ENCODE measurements around the gene DGKB.

DNA sequence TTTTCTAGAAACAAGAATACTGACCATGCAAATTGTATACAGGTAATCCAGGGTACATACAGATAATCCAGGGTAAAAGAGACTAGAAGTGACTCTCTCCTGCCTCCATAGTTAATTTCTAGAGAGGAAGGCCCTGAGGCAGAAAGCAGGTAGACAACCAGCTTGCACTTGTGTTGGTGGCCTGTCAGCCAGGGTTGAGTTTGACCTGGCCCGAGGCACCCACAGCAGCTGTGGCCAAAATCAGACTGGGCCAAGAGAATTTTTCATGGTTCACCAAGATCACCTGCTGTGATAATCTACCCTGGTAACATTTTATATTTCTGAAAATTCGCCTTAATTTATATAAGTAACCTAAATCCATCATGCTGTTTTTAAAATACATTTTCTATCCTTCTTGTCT lies 526.6 kb downstream of the DGKB start:
- TF ChIP-seq POLR2A (IDR thresholded peaks at IDR 0.05) = no peak
- TF ChIP-seq, protein P1, sequence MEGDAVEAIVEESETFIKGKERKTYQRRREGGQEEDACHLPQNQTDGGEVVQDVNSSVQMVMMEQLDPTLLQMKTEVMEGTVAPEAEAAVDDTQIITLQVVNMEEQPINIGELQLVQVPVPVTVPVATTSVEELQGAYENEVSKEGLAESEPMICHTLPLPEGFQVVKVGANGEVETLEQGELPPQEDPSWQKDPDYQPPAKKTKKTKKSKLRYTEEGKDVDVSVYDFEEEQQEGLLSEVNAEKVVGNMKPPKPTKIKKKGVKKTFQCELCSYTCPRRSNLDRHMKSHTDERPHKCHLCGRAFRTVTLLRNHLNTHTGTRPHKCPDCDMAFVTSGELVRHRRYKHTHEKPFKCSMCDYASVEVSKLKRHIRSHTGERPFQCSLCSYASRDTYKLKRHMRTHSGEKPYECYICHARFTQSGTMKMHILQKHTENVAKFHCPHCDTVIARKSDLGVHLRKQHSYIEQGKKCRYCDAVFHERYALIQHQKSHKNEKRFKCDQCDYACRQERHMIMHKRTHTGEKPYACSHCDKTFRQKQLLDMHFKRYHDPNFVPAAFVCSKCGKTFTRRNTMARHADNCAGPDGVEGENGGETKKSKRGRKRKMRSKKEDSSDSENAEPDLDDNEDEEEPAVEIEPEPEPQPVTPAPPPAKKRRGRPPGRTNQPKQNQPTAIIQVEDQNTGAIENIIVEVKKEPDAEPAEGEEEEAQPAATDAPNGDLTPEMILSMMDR (IDR thresholded peaks at IDR 0.05) = no peak
